Activated CD4-positive, alpha-beta T cell treated with anti-CD3 and anti-CD28 coated beads for 4 hours (primary cell): Measurements from ENCODE around the gene MRPL38.

ENCODE experiments used
- DNase-seq, 2 donors: peaks; one replicate each; pipeline ENCODE4 v3.0.0-alpha.2; 2020

Gene MRPL38

GRCh38 chr17:75849724-75850123, 55.0 kb downstream of the MRPL38 start:
- DNase-seq, result no peak

- DNase-seq, result no peak
Measured at GRCh38 chr17:75849279-75849646, 55.4 kb downstream of the MRPL38 start.
